OCI-LY7 (cell line): ENCODE results near the gene PHOSPHO2.

Experiments
- EZH2phosphoT487 ChIP-seq: fragments of 200-600 bp; sonication (generic); IDR thresholded peaks from 2 replicates; pipeline ENCODE4 v1.6.1; 2018; ENCODE audit warnings: low read depth, borderline replicate concordance, mild to moderate bottlenecking, mixed run types, antibody characterized with exemption, low read length, moderate library complexity, mixed read lengths
- TF ChIP-seq, protein P1 (sequence below): fragments of 200-600 bp; sonication (generic); conservative IDR thresholded peaks from 2 replicates; pipeline ENCODE4 v1.5.1; 2014; ENCODE audit warnings: mild to moderate bottlenecking, antibody characterized with exemption, low read length, moderate library complexity, mixed read lengths

DNA sequence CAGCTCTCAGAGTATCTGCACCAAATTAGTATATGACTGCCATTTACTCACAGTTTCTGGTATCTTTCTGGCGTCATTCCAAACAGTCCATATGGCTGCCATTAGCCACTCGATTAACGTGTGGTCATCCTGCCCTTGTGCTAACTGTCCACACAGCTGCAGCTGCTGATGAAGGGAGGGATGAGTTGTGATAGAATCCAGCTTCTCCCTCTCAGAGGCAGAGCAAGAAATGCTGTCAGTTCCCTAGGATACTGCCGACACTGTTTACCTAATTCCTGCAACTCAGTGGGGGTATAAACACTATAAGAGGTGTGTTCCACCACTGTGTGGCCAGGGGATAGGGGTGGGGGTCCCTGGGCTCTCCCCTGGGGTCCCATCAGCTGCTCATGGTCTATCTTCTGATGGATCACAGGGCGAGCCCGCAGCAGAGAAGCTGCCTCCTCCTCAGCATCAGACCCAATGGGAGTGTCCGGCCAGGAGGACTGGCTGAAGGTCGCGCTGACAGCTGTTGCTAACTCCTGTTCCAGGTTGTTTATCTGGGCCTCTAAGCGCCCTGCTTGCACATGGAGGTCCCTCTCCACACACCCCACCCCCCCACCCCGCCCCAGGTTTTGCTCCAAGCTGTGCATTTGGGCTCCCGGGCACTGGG lies 22.1 kb downstream of the PHOSPHO2 start:
- TF ChIP-seq, protein P1, sequence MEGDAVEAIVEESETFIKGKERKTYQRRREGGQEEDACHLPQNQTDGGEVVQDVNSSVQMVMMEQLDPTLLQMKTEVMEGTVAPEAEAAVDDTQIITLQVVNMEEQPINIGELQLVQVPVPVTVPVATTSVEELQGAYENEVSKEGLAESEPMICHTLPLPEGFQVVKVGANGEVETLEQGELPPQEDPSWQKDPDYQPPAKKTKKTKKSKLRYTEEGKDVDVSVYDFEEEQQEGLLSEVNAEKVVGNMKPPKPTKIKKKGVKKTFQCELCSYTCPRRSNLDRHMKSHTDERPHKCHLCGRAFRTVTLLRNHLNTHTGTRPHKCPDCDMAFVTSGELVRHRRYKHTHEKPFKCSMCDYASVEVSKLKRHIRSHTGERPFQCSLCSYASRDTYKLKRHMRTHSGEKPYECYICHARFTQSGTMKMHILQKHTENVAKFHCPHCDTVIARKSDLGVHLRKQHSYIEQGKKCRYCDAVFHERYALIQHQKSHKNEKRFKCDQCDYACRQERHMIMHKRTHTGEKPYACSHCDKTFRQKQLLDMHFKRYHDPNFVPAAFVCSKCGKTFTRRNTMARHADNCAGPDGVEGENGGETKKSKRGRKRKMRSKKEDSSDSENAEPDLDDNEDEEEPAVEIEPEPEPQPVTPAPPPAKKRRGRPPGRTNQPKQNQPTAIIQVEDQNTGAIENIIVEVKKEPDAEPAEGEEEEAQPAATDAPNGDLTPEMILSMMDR, result no peak
- TF ChIP-seq EZH2phosphoT487, result no peak
